ENCODE measurements around the gene PKM.

GRCh38 chr15:72173864-72174550, 57.0 kb downstream of the PKM start:
- TF ChIP-seq POLR2AphosphoS5 (IDR thresholded peaks at IDR 0.05) (no peak), POLR2A (IDR thresholded peaks at IDR 0.05) (no peak)
- TF ChIP-seq, protein P1, sequence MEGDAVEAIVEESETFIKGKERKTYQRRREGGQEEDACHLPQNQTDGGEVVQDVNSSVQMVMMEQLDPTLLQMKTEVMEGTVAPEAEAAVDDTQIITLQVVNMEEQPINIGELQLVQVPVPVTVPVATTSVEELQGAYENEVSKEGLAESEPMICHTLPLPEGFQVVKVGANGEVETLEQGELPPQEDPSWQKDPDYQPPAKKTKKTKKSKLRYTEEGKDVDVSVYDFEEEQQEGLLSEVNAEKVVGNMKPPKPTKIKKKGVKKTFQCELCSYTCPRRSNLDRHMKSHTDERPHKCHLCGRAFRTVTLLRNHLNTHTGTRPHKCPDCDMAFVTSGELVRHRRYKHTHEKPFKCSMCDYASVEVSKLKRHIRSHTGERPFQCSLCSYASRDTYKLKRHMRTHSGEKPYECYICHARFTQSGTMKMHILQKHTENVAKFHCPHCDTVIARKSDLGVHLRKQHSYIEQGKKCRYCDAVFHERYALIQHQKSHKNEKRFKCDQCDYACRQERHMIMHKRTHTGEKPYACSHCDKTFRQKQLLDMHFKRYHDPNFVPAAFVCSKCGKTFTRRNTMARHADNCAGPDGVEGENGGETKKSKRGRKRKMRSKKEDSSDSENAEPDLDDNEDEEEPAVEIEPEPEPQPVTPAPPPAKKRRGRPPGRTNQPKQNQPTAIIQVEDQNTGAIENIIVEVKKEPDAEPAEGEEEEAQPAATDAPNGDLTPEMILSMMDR (IDR thresholded peaks at IDR 0.05) = no peak

Data from upper lobe of left lung (tissue), 4 donors.